Stimulated activated CD4-positive, alpha-beta T cell treated with anti-CD3 and anti-CD28 coated beads, TNF-alpha, amount 100 ng/mL, for 4 hours (primary cell): ENCODE data around the gene ARHGEF25.
"Not testable (repeated sequence)": the region's sequence is repeated elsewhere in the genome, so short reads cannot be mapped to it uniquely, and the experiment has no call there.

Experiments
- DNase-seq, 3 experiments: peaks; one replicate each; pipeline ENCODE4 v3.0.0-alpha.2; 2020; ENCODE audit warnings: low read depth in 3 of 3

The ARHGEF25 gene

GRCh38 chr12:57636731-57637130 is 25.5 kb downstream of the ARHGEF25 start:
- DNase-seq, result not testable (repeated sequence)

GRCh38 chr12:57637364-57637763 is 26.1 kb downstream of the ARHGEF25 start:
- no peak for DNase-seq

GRCh38 chr12:57638096-57638495 is 26.9 kb downstream of the ARHGEF25 start:
- DNase-seq, result no peak

GRCh38 chr12:57640175-57641042 is 29.2 kb downstream of the ARHGEF25 start:
- no peak for DNase-seq

GRCh38 chr12:57641699-57642442 is 30.6 kb downstream of the ARHGEF25 start:
- DNase-seq, result no peak

- DNase-seq, result not testable (repeated sequence)
Observed at GRCh38 chr12:57645990-57646658, 34.9 kb downstream of the ARHGEF25 start.

GRCh38 chr12:57646659-57647049 is 35.4 kb downstream of the ARHGEF25 start:
- DNase-seq, result not testable (repeated sequence)

GRCh38 chr12:57654042-57654441 is 42.8 kb downstream of the ARHGEF25 start:
- no peak for DNase-seq

- no peak for DNase-seq
Observed at GRCh38 chr12:57655541-57656240, 44.5 kb downstream of the ARHGEF25 start.

- DNase-seq, result not testable (repeated sequence)
Observed at GRCh38 chr12:57656408-57656807, 45.2 kb downstream of the ARHGEF25 start.

- no peak for DNase-seq
Observed at GRCh38 chr12:57657744-57658143, 46.5 kb downstream of the ARHGEF25 start.

GRCh38 chr12:57658890-57659289 is 47.7 kb downstream of the ARHGEF25 start:
- DNase-seq, result no peak

- DNase-seq, result no peak
Observed at GRCh38 chr12:57661376-57661775, 50.1 kb downstream of the ARHGEF25 start.

- not testable (repeated sequence) for DNase-seq
Observed at GRCh38 chr12:57665066-57665820, 54.0 kb downstream of the ARHGEF25 start.
